HG03521 (cell line): ENCODE measurements around the gene EVI5L.

Experiments
- ATAC-seq: cut with Tn5 transposase; IDR thresholded peaks from one replicate; pipeline ENCODE4 v1.9.1; 2021; ENCODE audit warnings: mild to moderate bottlenecking, moderate library complexity; ENCODE audit not compliant: unreplicated experiment

The EVI5L gene

GRCh38 chr19:7859831-7860713 lies 30.1 kb downstream of the EVI5L start:
- ATAC-seq = no peak

- ATAC-seq = no peak
These were observed 30.9 kb downstream of the EVI5L start for GRCh38 chr19:7860714-7861618.

DNA sequence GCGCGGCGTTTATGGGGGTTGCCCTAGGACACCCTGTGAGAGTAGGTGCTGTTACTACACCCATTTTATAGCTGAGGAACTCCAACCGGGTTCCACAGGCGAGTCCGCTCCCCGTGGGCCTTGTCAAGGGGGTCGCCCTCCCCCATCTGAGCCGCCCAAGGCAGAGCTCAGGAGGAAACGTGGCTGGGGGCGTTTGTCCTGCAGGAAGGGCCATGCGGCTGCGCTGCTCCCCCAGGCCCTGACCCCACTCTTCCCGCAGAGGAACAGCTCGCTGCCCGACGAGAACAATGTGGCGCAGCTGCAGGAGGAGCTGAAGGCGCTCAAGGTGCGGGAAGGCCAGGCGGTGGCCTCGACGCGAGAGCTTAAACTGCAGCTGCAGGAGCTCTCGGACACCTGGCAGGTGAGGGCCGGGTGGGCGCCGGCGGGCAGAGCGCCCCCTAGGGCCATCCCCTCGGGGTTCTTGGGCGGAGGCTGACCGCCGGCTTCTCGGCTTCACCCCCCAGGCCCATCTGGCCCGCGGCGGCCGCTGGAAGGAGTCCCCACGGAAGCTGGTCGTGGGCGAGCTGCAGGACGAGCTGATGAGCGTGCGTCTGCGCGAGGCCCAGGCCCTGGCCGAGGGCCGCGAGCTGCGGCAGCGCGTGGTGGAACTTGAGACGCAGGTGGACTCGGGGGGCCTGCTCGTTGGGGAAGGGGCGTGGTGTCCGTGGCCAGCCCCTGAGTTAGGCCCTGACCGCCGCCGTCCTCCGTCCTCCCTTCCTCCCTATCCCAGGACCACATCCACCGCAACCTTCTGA lies 31.8 kb downstream of the EVI5L start:
- no peak for ATAC-seq

DNA sequence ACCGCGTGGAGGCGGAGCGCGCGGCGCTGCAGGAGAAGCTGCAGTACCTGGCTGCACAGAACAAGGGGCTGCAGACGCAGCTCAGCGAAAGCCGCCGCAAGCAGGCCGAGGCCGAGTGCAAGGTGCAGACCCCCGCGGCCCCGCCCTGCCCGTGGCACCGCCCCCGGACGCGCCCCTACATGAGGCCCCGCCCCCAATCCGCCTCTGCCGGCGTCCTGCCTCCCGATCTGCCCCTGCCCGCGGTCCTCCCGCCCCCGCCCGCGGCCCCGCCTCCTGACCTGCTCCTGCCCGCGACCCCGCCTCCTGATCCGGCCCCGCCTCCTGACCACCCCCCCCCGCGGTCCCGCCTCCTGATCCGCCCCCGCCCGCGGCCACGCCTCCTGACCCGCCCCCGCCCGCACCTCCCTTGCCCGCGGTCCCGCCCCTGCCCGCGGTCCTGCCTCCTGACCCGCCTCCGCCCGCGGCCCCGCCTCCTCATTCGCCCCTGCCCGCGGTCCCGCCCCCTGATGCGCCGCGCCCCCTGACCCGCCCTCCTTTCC lies 32.5 kb downstream of the EVI5L start:
- no peak for ATAC-seq

DNA sequence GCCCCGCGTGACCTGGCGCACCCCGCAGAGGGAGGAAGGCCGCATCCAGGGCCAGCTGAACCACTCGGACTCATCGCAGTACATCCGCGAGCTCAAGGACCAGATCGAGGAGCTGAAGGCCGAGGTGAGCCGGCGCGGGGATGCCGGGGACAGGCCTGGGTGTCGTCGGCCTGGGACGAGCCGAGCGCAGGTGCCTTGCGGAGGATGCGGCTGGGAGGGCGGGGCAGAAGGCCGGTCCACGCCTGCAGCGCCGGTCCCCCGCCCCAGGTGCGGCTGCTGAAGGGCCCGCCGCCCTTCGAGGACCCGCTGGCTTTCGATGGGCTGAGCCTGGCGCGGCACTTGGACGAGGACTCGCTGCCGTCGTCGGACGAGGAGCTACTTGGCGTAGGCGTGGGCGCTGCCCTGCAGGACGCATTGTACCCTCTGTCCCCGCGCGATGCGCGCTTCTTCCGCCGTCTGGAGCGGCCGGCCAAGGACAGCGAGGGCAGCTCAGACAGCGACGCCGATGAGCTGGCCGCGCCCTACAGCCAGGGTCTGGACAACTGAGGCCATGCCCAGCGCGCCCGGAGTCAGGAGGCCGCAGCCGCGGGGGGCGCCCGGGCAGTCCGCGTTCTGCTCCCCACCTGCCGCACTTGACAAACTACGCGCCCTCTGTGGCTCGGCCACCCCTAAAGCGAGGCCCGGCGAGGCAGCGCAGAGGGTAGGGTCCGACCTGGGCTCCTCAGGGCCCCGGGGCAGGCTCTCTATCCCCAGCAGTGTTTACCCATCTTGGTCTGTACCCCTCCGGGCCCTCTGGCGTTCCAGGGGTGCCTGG lies 33.3 kb downstream of the EVI5L start:
- no peak for ATAC-seq

DNA sequence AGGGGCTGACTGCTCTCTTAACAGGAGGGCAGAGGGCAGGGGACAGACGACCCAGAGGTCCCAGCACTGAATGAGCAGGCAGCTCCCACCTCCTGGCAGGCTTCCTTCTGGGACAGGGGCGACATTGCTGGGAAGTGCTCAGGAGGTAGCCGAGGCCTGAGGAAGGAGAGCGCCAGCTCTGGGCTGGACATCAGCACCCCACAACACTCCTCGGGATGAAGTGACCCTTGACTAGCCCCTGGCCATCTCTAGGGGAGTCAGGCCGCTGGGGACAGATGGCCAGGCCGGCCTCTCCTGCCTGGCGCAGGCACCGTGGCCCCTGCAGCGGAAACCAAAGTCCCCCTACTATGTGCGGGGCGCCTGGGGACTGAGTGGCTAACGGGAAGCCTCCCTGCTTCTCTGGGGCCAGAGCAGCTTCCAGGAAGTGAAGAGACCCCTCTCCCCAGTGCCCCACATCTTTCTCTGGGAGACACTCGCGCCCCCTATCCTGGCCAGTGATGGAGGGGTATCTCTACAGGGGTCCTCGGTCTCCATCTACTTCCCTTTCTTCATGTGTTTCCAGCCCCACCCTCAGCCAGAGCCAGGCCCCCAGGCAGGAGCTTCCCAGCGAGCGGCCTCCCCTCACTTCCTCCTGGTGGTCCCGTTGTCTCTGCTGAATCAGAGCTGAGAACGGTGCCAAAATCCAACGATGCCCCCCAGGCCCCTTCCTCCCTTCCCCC lies 34.1 kb downstream of the EVI5L start:
- no peak for ATAC-seq

- no peak for ATAC-seq
These were observed 34.7 kb downstream of the EVI5L start for GRCh38 chr19:7864690-7865074.

DNA sequence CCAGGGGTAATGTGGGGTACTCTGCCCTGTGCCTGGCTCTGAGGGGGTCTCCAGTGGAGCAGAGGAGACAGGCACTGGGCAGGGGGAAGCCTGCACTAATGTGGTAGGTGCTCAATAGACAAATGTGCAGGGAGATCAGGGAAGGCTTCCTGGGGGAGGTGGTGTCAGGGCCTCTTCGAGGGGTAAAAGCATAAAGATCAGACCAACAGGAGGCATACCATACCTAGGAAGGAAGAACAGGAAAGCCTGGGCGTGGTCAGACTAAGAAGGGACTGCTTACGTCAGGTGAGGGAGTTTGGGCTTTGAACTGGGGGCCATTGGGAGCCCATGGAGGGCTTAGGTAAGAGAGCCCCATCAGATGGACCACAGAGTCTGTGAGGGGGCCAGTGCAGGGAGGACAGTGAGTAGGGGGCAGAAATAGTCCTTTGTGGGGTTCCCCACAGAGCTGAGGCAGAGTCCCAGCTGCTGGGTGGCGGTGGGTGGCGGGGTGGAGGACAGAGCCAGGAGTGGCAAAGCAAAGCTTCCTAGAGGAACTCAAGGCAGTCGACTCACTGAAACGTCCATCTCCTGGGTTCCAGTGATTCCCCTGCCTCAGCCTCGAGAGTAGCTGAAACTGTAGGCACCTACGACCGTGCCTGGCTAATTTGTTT lies 35.4 kb downstream of the EVI5L start:
- ATAC-seq = no peak

- no peak for ATAC-seq
These were observed 36.5 kb downstream of the EVI5L start for GRCh38 chr19:7866399-7867091.

- no peak for ATAC-seq
These were observed 37.2 kb downstream of the EVI5L start for GRCh38 chr19:7867092-7867844.

- no peak for ATAC-seq
These were observed 38.3 kb downstream of the EVI5L start for GRCh38 chr19:7868326-7868670.

GRCh38 chr19:7868671-7869452 lies 38.8 kb downstream of the EVI5L start:
- peak; percentile 55 for ATAC-seq

DNA sequence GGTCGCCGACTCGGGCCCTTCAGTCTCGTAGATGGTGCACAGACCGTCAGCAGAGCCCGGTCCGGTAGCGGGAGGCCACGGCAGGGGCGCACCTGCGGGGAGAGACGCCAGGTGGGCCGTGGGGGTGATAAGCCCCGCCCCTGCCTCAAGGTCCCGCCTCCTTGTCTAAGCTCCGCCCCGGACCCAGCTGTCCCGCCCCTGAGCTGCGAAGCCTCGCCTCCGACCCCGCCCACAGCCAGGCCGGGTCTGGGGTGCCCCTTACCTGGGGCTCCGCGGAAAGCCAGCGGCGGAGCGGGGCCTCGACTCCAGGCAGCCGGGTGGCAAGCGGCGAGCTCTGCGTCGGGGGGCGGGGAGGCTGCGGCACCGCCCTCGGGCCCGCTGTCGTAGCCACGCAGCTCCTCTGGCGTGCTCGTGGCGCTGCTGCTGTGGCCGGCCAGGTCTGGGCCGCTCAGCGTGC lies 39.5 kb downstream of the EVI5L start:
- ATAC-seq = peak; percentile 57

DNA sequence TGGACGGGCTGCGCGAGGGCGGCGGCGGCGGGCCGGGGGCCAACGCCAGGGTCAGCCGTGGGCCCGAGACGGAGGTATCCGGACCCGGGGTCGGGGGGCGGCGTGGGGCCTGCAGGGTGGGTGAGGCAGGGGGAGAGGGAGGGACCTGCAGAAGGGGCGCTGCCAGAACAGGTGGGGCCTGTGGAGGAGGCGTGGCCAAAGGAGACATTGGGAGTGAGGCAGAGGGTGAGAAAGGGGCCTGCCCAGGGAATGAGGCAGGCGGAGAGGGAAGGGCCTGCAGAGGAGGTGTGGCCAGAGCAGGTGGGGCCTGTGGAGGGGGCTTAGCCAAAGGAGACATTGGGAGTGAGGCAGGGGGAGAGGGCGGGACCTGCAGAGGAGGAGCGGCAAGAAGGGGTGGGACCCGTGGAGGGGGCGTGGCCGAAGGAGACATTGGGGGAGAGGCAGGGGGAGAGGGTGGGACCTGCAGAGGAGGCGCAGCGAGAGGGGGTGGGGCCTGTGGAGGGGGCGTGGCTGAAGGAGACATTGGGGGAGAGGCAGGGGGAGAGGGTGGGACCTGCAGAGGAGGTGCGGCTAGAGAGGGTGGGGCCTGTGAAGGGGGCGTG lies 40.0 kb downstream of the EVI5L start:
- no peak for ATAC-seq

DNA sequence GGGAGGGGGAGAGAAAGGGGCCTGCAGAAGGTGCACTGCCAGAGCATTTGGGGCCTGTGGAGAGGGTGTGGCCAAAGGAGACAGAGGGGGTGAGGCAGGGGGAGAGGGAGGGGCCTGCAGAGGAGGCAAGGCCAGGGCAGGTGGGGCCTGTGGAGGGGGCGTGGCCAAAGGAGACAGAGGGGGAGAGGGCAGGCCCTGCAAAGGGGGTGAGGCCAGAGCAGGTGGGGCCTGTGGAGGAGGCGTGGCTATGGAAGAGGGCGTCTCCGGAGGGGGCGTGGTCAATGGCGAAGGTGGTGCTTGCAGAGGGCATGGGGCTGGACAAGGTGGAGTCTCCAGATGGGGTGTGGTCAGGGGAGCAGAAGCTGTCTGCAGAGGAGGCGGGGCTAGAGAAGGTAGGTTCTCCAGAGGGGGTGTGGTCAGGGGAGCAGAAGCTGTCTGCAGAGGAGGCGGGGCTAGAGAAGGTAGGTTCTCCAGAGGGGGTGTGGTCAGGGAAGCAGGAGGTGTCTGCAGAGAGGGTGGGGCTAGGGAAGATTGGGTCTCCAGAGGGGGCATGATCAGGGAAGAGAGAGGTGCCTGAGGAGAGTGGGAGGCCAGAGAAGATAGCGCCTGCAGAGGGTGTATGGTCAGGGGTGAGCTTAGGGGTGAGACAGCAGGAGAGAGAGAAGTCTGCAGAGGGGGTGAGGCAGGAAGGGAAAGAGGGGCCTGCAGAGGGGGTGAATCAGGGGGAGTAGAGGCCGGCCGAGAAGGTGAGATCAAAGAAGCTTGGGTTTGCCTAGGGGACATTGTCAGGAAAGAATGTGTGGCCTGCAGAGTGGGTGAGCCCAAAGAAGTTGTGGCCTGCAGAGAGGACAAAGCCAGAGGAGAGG lies 40.8 kb downstream of the EVI5L start:
- ATAC-seq = no peak
